Activated B cell treated with CpG ODN at 0.5 μM for 24 hours (primary cell): ENCODE data around the gene BDP1. TPM values are rescaled to one million over a fixed set of nuclear protein-coding genes. Genes with fewer than 3 reads are reported as not detected.
"Not testable (repeated sequence)": the region's sequence is repeated elsewhere in the genome, so short reads cannot be mapped to it uniquely, and the experiment has no call there.

Experiments used
- ATAC-seq: fragments of 200-7000 bp; cut with Tn5 transposase; one replicate; pipeline ENCODE4 v1.10.0; 2021; ENCODE audit warnings: low read depth, mild to moderate bottlenecking, moderate library complexity
- CTCF ChIA-PET: fragments of 350-600 bp; sonication (Branson Sonifier 250); formaldehyde crosslinking; loops from one replicate; lab custom pipeline; 2021; ENCODE audit warnings: antibody characterized with exemption; lab: Charles Lee
- POLR2A ChIA-PET: fragments of 350-600 bp; sonication (Branson Sonifier 250); formaldehyde crosslinking; loops from one replicate; lab custom pipeline; 2021; ENCODE audit warnings: antibody characterized with exemption; lab: Charles Lee
- DNase-seq: peaks from one replicate; pipeline ENCODE4 v3.0.0; 2022
- H3K27ac Mint-ChIP-seq: one replicate; pipeline ENCODE4 v1.8.0; 2020; ENCODE audit warnings: mixed read lengths
- H3K27me3 Mint-ChIP-seq: one replicate; pipeline ENCODE4 v1.8.0; 2021; ENCODE audit warnings: mixed read lengths
- H3K36me3 Mint-ChIP-seq: one replicate; pipeline ENCODE4 v1.8.0; 2021; ENCODE audit warnings: low read depth, mixed read lengths
- H3K4me1 Mint-ChIP-seq: one replicate; pipeline ENCODE4 v1.8.0; 2021; ENCODE audit warnings: mixed read lengths
- H3K4me3 Mint-ChIP-seq: one replicate; pipeline ENCODE4 v1.8.0; 2020; ENCODE audit warnings: mild to moderate bottlenecking, mixed read lengths
- H3K9me3 Mint-ChIP-seq: one replicate; pipeline ENCODE4 v1.8.0; 2020; ENCODE audit warnings: mixed read lengths
- CTCF ChIP-seq: fragments of 200-600 bp; IDR thresholded peaks from one replicate; pipeline ENCODE4 v1.8.0; 2022; ENCODE audit warnings: antibody characterized with exemption, mild to moderate bottlenecking
- intact Hi-C: fragments of 100-400 bp; cut with micrococcal nuclease; formaldehyde crosslinking; loops from one replicate; pipeline ENCODE4 v1.15.1; 2024
- total RNA-seq: library from RNA; stranded (reverse); gene quantifications from 2 replicates; pipeline ENCODE4 v1.2.3, GENCODE V29; 2022

BDP1 gene
- total RNA-seq, 1 donor from 2014 or later, result 50.4 TPM

- Mint-ChIP-seq H3K4me3 (no peak overlapping the region), H3K4me1 (peaks cover 10% of the 10 kb centered on the region), H3K36me3 (peaks cover 71% of the 10 kb centered on the region), H3K27ac (no peak overlapping the region), H3K27me3 (no peaks in the 10 kb centered on the region), H3K9me3 (no peaks in the 10 kb centered on the region)
- intact Hi-C loops, result no loop called here
- ATAC-seq, result no peak
- no peak for DNase-seq
- ChIA-PET POLR2A (interaction anchor here (2.0 kb wide), 1 partner anchor 10 kb away, joined by 5 read pairs; the partner anchor contains the start of gene MCCC2), CTCF (no interaction called here)
- TF ChIP-seq CTCF, result no peak
These were observed 141.6 kb downstream of the BDP1 start for GRCh38 chr5:71597001-71597400.

GRCh38 chr5:71600783-71601182, 145.3 kb downstream of the BDP1 start:
- CTCF ChIA-PET, result interaction anchor here (1.2 to 1.5 kb wide), 3 partner anchors 8 to 52 kb away, joined by 3 to 7 read pairs (median 3); no protein-coding TSS in a partner anchor
- Mint-ChIP-seq H3K27me3 (no peaks in the 10 kb centered on the region), H3K36me3 (peaks cover 77% of the 10 kb centered on the region), H3K27ac (no peak overlapping the region), H3K9me3 (no peaks in the 10 kb centered on the region), H3K4me3 (no peak overlapping the region), H3K4me1 (peaks cover 10% of the 10 kb centered on the region)
- POLR2A ChIA-PET, result interaction anchor here (2.1 kb wide), 1 partner anchor 13 kb away, joined by 17 read pairs; the partner anchor contains the start of gene MCCC2
- no peak for TF ChIP-seq CTCF
- DNase-seq (no peak), ATAC-seq (no peak)
- intact Hi-C loops, result loop anchor here (1.0 kb wide), 1 partner anchor 13 kb away; the partner anchor contains the start of gene MCCC2

- intact Hi-C loops, result loop anchor here (1.0 kb wide), 1 partner anchor 14 kb away; the partner anchor contains the start of gene MCCC2
- ATAC-seq (peak; percentile 87), DNase-seq (no peak)
- no peak for TF ChIP-seq CTCF
- H3K27ac Mint-ChIP-seq, result peak overlapping the region; percentile 53
- POLR2A ChIA-PET, result interaction anchor here (2.1 kb wide), 1 partner anchor 14 kb away, joined by 17 read pairs; the partner anchor contains the start of gene MCCC2
- H3K4me3 Mint-ChIP-seq, result no peak overlapping the region
- peaks cover 73% of the 10 kb centered on the region for H3K36me3 Mint-ChIP-seq
- H3K9me3 Mint-ChIP-seq, result no peaks in the 10 kb centered on the region
- CTCF ChIA-PET, result interaction anchor here (0.8 to 1.5 kb wide), 4 partner anchors 9 to 52 kb away, joined by 3 to 7 read pairs (median 3); no protein-coding TSS in a partner anchor
- peaks cover 10% of the 10 kb centered on the region for H3K4me1 Mint-ChIP-seq
- no peaks in the 10 kb centered on the region for H3K27me3 Mint-ChIP-seq
These were observed 146.0 kb downstream of the BDP1 start for GRCh38 chr5:71601222-71602026.

GRCh38 chr5:71609916-71610315, 154.5 kb downstream of the BDP1 start:
- intact Hi-C loops, H3K27me3 Mint-ChIP-seq, H3K4me1 Mint-ChIP-seq, CTCF ChIA-PET, DNase-seq, ATAC-seq, H3K9me3 Mint-ChIP-seq, H3K27ac Mint-ChIP-seq, H3K4me3 Mint-ChIP-seq, POLR2A ChIA-PET: not testable (repeated sequence)
- H3K36me3 Mint-ChIP-seq, result peaks cover 45% of the 10 kb centered on the region

- H3K4me3 Mint-ChIP-seq, result no peak overlapping the region
- TF ChIP-seq CTCF, result no peak
- no peaks in the 10 kb centered on the region for H3K9me3 Mint-ChIP-seq
- ATAC-seq (no peak), DNase-seq (no peak)
- peaks cover 69% of the 10 kb centered on the region for H3K36me3 Mint-ChIP-seq
- no peaks in the 10 kb centered on the region for H3K4me1 Mint-ChIP-seq
- no peak overlapping the region for H3K27ac Mint-ChIP-seq
- ChIA-PET CTCF (no interaction called here), POLR2A (no interaction called here)
- H3K27me3 Mint-ChIP-seq, result no peaks in the 10 kb centered on the region
- intact Hi-C loops, result no loop called here
These were observed 160.4 kb downstream of the BDP1 start for GRCh38 chr5:71615809-71616208.

Other genes with a start within 250 kb of the BDP1 start
- 68.5 and 70.4 TPM in 2 replicates for gene MCCC2, start 131.7 kb downstream of the BDP1 start, total RNA-seq